HG02759 (cell line): ENCODE data around the gene MACROD1.

Experiments
- ATAC-seq: cut with Tn5 transposase; IDR thresholded peaks from one replicate; pipeline ENCODE4 v1.9.1; 2021; ENCODE audit warnings: mild to moderate bottlenecking, moderate library complexity; ENCODE audit not compliant: unreplicated experiment

The MACROD1 gene

GRCh38 chr11:64131683-64132190 is 34.2 kb downstream of the MACROD1 start:
- ATAC-seq: no peak

GRCh38 chr11:64130618-64131017 is 35.3 kb downstream of the MACROD1 start:
- ATAC-seq: no peak

- ATAC-seq: no peak
Observed at GRCh38 chr11:64129403-64129802, 36.5 kb downstream of the MACROD1 start.

GRCh38 chr11:64128255-64129006 is 37.5 kb downstream of the MACROD1 start:
- no peak for ATAC-seq

GRCh38 chr11:64127267-64128072 is 38.4 kb downstream of the MACROD1 start:
- no peak for ATAC-seq

GRCh38 chr11:64126796-64127195 is 39.1 kb downstream of the MACROD1 start:
- ATAC-seq: no peak

- no peak for ATAC-seq
Observed at GRCh38 chr11:64126371-64126770, 39.5 kb downstream of the MACROD1 start.

GRCh38 chr11:64125676-64126075 is 40.2 kb downstream of the MACROD1 start:
- ATAC-seq: no peak

- ATAC-seq: no peak
Observed at GRCh38 chr11:64124147-64124546, 41.8 kb downstream of the MACROD1 start.

GRCh38 chr11:64123679-64124078 is 42.2 kb downstream of the MACROD1 start:
- ATAC-seq: no peak

GRCh38 chr11:64122411-64123410 is 43.2 kb downstream of the MACROD1 start:
- ATAC-seq: no peak

GRCh38 chr11:64121663-64122410 is 44.1 kb downstream of the MACROD1 start:
- ATAC-seq: no peak

- no peak for ATAC-seq
Observed at GRCh38 chr11:64120951-64121569, 44.9 kb downstream of the MACROD1 start.

GRCh38 chr11:64119700-64120099 is 46.2 kb downstream of the MACROD1 start:
- no peak for ATAC-seq

- ATAC-seq: no peak
Observed at GRCh38 chr11:64118876-64119665, 46.8 kb downstream of the MACROD1 start.

GRCh38 chr11:64117763-64118459 is 48.0 kb downstream of the MACROD1 start:
- no peak for ATAC-seq

- no peak for ATAC-seq
Observed at GRCh38 chr11:64115531-64116522, 50.1 kb downstream of the MACROD1 start.
